Occipital lobe (tissue), 2 donors: ENCODE results near the gene LILRB4. TPM values are rescaled to one million over a fixed set of nuclear protein-coding genes. Genes with fewer than 3 reads are reported as not detected.
"Not testable (repeated sequence)": the region's sequence is repeated elsewhere in the genome, so short reads cannot be mapped to it uniquely, and the experiment has no call there.

Experiments used
- DNase-seq: peaks from one replicate; lab custom pipeline; 2025; lab: John Stamatoyannopoulos, UW
- total RNA-seq: library from RNA; depleted of rRNA; stranded (reverse); fragments of >200 nt; gene quantifications from one replicate; pipeline ENCODE4 v1.2.3, GENCODE V29; 2014

The LILRB4 gene
- 1.6 TPM for total RNA-seq

- DNase-seq = no peak
Observed at GRCh38 chr19:54662730-54663129, at the start of gene LILRB4. TSS of gene LILRB4 (plus strand) at chr19:54662985. CDS start at chr19:54663034, 49 bp downstream.

- no peak for DNase-seq
Observed at GRCh38 chr19:54614726-54615125, 48.1 kb upstream of the LILRB4 start.

DNA sequence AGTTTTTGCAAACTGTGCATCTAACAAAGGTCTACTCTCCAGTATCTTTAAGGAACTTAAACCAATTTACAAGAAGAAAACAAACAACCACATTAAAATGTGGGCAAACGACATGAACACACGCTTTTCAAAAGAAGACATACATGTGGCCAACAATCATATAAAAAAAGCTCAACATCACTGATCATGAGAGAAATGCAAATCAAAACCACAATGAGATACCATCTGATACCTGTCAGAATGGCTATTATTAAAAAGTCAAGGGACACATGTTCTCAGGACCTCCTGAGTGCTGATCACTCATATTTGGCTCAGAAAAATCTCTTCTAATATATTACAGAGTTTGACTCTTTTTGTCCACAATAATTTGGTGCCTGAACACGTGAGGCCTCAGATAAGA is 46.7 kb upstream of the LILRB4 start:
- DNase-seq = no peak

- DNase-seq = no peak
Observed at GRCh38 chr19:54616821-54617560, 45.8 kb upstream of the LILRB4 start.

- no peak for DNase-seq
Observed at GRCh38 chr19:54620464-54620863, 42.3 kb upstream of the LILRB4 start.

- no peak for DNase-seq
Observed at GRCh38 chr19:54622431-54622830, 40.4 kb upstream of the LILRB4 start.

- DNase-seq = not testable (repeated sequence)
Observed at GRCh38 chr19:54624234-54624633, 38.6 kb upstream of the LILRB4 start.

- not testable (repeated sequence) for DNase-seq
Observed at GRCh38 chr19:54624934-54625730, 37.7 kb upstream of the LILRB4 start.

- no peak for DNase-seq
Observed at GRCh38 chr19:54626757-54627156, 36.0 kb upstream of the LILRB4 start.

- not testable (repeated sequence) for DNase-seq
Observed at GRCh38 chr19:54627912-54628311, 34.9 kb upstream of the LILRB4 start.

GRCh38 chr19:54630262-54630661 is 32.5 kb upstream of the LILRB4 start, which contains the start of gene LILRB1:
TSS of gene LILRB1 (plus strand) at chr19:54630484. CDS start at chr19:54631074, 590 bp downstream.
- DNase-seq = not testable (repeated sequence)

DNA sequence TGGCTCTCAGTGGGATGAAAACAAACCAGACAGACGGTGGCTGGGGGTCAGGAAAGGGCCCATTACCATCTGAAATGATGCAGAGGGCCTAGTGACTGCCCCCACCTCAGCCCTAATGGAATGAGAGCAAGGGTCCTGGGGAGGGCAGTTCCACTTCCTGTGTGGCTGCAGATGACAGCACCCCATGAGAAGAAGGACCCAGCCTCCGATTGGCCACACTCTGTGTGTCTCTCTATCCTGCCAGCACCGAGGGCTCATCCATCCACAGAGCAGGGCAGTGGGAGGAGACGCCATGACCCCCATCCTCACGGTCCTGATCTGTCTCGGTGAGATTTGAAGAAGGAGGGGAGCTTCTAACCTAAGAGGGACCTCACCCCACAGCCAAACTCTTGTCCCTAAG is 32.0 kb upstream of the LILRB4 start:
- DNase-seq = no peak

GRCh38 chr19:54631489-54632337 is 31.1 kb upstream of the LILRB4 start:
- not testable (repeated sequence) for DNase-seq

GRCh38 chr19:54632517-54632916 is 30.3 kb upstream of the LILRB4 start:
- DNase-seq = not testable (repeated sequence)

- no peak for DNase-seq
Observed at GRCh38 chr19:54633401-54633800, 29.4 kb upstream of the LILRB4 start.

DNA sequence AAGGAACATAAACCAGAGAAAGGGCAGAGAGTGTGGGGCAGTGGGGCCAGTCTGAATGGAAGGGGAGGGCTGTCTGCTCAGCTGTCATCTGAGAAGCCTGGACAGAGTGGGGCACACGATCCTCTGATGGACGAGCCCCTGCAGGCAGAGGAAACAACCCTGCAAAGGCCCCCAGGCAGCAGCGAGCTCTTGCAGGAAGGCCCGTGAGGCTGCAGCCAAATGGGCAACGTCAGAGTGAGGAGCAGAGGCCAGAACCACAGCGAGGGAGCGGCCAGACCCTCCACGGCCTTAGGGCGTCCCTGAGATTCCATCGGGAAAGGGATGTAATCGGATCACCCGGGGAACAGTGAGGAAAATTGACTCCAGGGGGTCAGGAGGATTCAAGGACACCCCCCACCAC is 26.7 kb upstream of the LILRB4 start:
- DNase-seq = not testable (repeated sequence)

DNA sequence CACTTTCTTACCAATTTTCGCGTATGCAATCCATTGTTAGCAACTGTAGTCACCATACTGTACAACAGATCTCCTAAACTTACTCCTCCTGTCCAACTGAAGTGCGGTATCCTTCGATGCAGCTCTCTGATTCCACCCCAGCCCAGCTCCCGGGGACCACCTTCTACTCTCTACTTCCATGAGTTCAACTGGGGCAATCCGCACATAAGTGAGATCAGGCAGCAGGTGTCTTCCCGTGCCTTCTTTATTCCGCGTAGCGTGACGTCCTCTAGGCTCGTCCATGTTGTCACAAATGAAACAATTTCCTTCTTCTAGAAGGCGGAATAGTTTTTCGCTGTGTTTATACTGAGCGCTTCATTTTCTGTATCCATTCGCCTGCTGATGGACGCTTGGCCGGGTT is 24.1 kb upstream of the LILRB4 start:
- no peak for DNase-seq

GRCh38 chr19:54642953-54643352 is 19.8 kb upstream of the LILRB4 start:
- DNase-seq = not testable (repeated sequence)

- not testable (repeated sequence) for DNase-seq
Observed at GRCh38 chr19:54643583-54643982, 19.2 kb upstream of the LILRB4 start.

DNA sequence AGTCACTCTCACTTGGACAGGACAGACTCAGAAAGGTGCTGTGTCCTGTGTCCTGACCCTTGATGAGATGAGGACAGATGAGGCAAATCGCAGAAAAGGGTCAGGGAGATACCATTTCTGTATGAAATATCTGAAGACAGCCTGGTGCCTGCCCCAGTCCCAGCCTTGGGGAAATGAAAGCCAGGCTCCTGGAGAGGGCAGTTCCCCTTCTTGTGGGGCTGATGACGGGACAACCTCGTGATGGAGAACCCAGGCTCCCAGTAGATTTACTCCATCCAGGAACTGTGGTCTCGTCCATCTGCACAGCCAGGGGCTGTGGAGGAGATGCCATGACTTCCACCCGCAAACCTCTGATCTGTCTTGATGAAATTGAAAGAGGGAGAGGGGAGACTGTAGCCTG is 18.7 kb upstream of the LILRB4 start:
- no peak for DNase-seq

GRCh38 chr19:54646331-54646841 is 16.4 kb upstream of the LILRB4 start:
- DNase-seq = no peak
